Lung (tissue), 12 donors: Measurements from ENCODE around the gene TLCD1. TPM values are rescaled to one million over a fixed set of nuclear protein-coding genes. Genes with fewer than 3 reads are reported as not detected.
A peak's percentile ranks its signal among the peaks of the same experiment; 100 is the strongest.

Experiments
- ATAC-seq: fragments of 200-7000 bp; cut with Tn5 transposase; one replicate; pipeline ENCODE4 v1.9.1; 2020; ENCODE audit warnings: moderate number of reproducible peaks; ENCODE audit not compliant: insufficient read depth, low FRiP score
- DNase-seq, 3 donors: peaks; one replicate each; pipeline ENCODE4 v3.0.0-alpha.2; 2013 to 2017
- H3K27ac ChIP-seq, 2 donors: one replicate each; pipeline ENCODE4 v1.5.1; 2013; ENCODE audit warnings: mild to moderate bottlenecking in 2 of 2, moderate library complexity in 2 of 2, control low read depth in 1 of 2, inconsistent platforms in 1 of 2, low read depth in 1 of 2, low read length in 1 of 2
- H3K27me3 ChIP-seq, 3 donors: one replicate each; pipeline ENCODE4 v1.5.1; 2013; ENCODE audit warnings: low read length in 2 of 3; ENCODE audit not compliant: control insufficient read depth in 3 of 3, insufficient read depth in 3 of 3
- H3K36me3 ChIP-seq, 4 donors: one replicate each; pipeline ENCODE4 v1.5.1; 2013; ENCODE audit warnings: low read length in 4 of 4, mild to moderate bottlenecking in 1 of 4, moderate library complexity in 1 of 4; ENCODE audit not compliant: control insufficient read depth in 4 of 4, insufficient read depth in 4 of 4
- H3K4me1 ChIP-seq, 5 donors: one replicate each; pipeline ENCODE4 v1.5.1; 2013; ENCODE audit warnings: low read length in 5 of 5, mild to moderate bottlenecking in 2 of 5, moderate library complexity in 1 of 5; ENCODE audit not compliant: control insufficient read depth in 5 of 5, insufficient read depth in 5 of 5
- H3K4me3 ChIP-seq: one replicate; pipeline ENCODE4 v1.5.1; 2013; ENCODE audit warnings: mild to moderate bottlenecking, control low read depth, moderate library complexity
- H3K9ac ChIP-seq, 2 donors: one replicate each; pipeline ENCODE4 v1.5.1; 2013; ENCODE audit warnings: low read length in 2 of 2, control low read depth in 1 of 2; ENCODE audit not compliant: insufficient read depth in 1 of 2
- H3K9me3 ChIP-seq, 4 donors: one replicate each; pipeline ENCODE4 v1.5.1; 2013; ENCODE audit warnings: low read length in 3 of 4, mild to moderate bottlenecking in 1 of 4, moderate library complexity in 1 of 4; ENCODE audit not compliant: control insufficient read depth in 4 of 4, insufficient read depth in 3 of 4
- CTCF ChIP-seq: IDR thresholded peaks from 2 replicates; pipeline ENCODE4 v1.5.1; 2012; ENCODE audit warnings: mild to moderate bottlenecking; ENCODE audit errors: control extremely low read depth, extremely low read depth
- WGBS, 2 donors: extraction: QIAGEN DNeasy Blood & Tissue Kit; methylation state at CpG; one replicate each; pipeline ENCODE4 v1.1.7; 2013; 5-methylcytosine and 5-hydroxymethylcytosine counted together
- polyA plus RNA-seq, 2 donors: library from polyadenylated mRNA; stranded (reverse); fragments of 200-250 nt; gene quantifications; one replicate each; pipeline ENCODE4 v1.2.1, GENCODE V29; 2013
- total RNA-seq, 2 donors: library from RNA; depleted of rRNA in 1 of 2; stranded (reverse); fragments of >200 nt in 1 of 2; gene quantifications; one replicate each; pipeline ENCODE4 v1.2.1, GENCODE V29; 2014 to 2021
- donor health status: control.
- donor health status: control.
- donor health status: Bipolar disorder and iron deficiency.
- donor health status: healthy.
- donor health status: DM: yes; HTN: yes; CAD: no.

TLCD1 gene
- total and polyA plus RNA-seq, 4 donors: 3.8 to 42.0 (median 28.7) TPM

GRCh38 chr17:28685366-28685765, 40.7 kb downstream of the TLCD1 start:
- Histone ChIP-seq H3K27ac (no peak overlapping the region), H3K36me3 (peaks cover 69 to 82% (median 80%) of the 10 kb centered on the region in 4 donors), H3K9ac (no peak overlapping the region), H3K9me3 (no peaks in the 10 kb centered on the region), H3K4me3 (no peak overlapping the region), H3K27me3 (no peaks in the 10 kb centered on the region), H3K4me1 (peaks cover 0 to 3% (median 0%) of the 10 kb centered on the region in 5 donors)
- DNase-seq: no peak
- ATAC-seq: no peak
- WGBS, 2 donors: 94 to 96% methylated on average over 5 of the region's 5 CpGs
- no peak for TF ChIP-seq CTCF

GRCh38 chr17:28684963-28685362, 41.1 kb downstream of the TLCD1 start:
- WGBS, 2 donors: 60 to 80% methylated on average over 3 of the region's 3 CpGs
- H3K36me3 ChIP-seq: peaks cover 65 to 81% (median 76%) of the 10 kb centered on the region in 4 donors

GRCh38 chr17:28682655-28683054, 43.4 kb downstream of the TLCD1 start:
- Histone ChIP-seq H3K27me3 (no peaks in the 10 kb centered on the region), H3K4me1 (peaks cover 0 to 3% (median 0%) of the 10 kb centered on the region in 5 donors), H3K36me3 (peaks cover 56 to 83% (median 67%) of the 10 kb centered on the region in 4 donors), H3K9ac (no peak overlapping the region), H3K9me3 (no peaks in the 10 kb centered on the region), H3K27ac (no peak overlapping the region), H3K4me3 (no peak overlapping the region)
- WGBS, 2 donors: 95 to 98% methylated on average over 11 of the region's 11 CpGs
- TF ChIP-seq CTCF: no peak
- DNase-seq: no peak
- no peak for ATAC-seq

More at GRCh38 chr17:28684963-28685362, 41.1 kb downstream of the TLCD1 start:
- H3K4me3 ChIP-seq: no peak overlapping the region
- H3K4me1 ChIP-seq: peaks cover 0 to 3% (median 0%) of the 10 kb centered on the region in 5 donors
- no peaks in the 10 kb centered on the region for H3K27me3 ChIP-seq
- H3K9ac ChIP-seq: no peak overlapping the region
- no peak overlapping the region for H3K27ac ChIP-seq
- ATAC-seq (no peak), DNase-seq (peak; percentile 70 to 91 (median 87))
- no peaks in the 10 kb centered on the region for H3K9me3 ChIP-seq
- no peak for TF ChIP-seq CTCF

GRCh38 chr17:28675980-28676379, 50.1 kb downstream of the TLCD1 start:
- peaks cover 58 to 71% (median 65%) of the 10 kb centered on the region in 4 donors for H3K36me3 ChIP-seq
- no peak for DNase-seq

More at GRCh38 chr17:28675980-28676379, 50.1 kb downstream of the TLCD1 start:
- ATAC-seq: no peak
- no peaks in the 10 kb centered on the region for H3K9me3 ChIP-seq
- H3K4me3 ChIP-seq: no peak overlapping the region
- WGBS, 2 donors: 88 to 89% methylated on average over 7 of the region's 7 CpGs
- TF ChIP-seq CTCF: no peak
- no peaks in the 10 kb centered on the region for H3K4me1 ChIP-seq
- H3K27me3 ChIP-seq: no peaks in the 10 kb centered on the region
- H3K9ac ChIP-seq: no peak overlapping the region
- no peak overlapping the region for H3K27ac ChIP-seq
